ENCODE results near the gene UGT1A10.

The UGT1A10 gene

DNA sequence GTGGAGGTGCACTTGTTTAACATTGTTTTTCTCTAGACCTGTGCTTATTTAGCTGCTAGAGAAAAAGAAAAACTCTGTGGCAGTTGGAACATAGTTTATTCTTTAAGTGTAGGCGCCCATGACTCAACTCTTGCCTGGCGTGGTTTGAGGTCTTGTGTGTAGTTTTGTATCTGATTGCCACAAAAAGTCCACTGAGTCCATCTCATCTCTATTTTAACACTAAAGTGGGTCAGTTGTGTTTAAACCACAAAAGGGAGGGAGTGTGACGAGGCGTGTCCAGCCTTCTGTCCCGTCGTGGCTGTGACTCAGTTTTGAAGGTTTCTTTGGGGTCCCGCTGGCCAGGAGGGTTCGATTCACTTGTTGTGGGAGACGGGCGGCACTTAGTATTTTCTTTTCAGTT lies 20.2 kb downstream of the UGT1A10 start:
- DNase-seq: no peak

DNA sequence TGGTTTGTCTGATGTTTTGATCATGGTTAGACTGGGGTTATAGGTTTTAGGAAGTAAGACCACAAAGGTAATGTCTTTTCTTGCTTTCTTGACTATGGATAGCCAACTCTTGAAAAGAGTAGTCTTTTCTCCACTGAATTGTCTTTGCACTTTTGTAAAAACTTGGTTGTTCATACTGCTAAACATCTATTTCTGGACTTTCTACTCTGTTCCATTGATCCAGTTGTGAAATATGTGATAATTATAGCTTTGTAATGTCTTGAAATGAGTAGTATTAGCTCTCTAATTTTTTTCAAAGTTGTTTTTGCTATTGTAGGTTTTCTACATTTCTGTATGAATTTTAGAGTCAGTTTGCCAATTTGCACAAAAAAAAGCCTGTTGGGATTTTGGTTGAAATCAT lies 22.4 kb downstream of the UGT1A10 start:
- no peak for DNase-seq

DNA sequence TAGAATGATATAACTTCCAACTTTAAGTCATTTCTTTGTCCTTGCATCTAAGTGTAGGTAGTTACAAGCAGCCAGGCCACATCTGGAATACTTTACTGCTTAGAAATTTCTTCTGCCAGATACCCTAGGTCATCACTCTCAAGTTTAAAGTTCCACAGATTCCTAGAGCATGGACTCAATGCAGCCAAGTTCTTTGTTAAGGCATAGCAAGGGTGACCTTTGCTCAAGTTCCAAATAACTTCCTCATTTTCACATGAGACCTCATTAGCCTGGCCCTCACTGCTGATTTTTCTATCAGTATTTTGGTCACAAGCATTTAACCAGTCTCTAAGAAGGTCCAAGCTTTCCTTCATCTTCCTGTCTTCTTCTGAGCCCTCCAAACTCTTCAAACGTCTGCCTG lies 27.7 kb downstream of the UGT1A10 start:
- DNase-seq: no peak

DNA sequence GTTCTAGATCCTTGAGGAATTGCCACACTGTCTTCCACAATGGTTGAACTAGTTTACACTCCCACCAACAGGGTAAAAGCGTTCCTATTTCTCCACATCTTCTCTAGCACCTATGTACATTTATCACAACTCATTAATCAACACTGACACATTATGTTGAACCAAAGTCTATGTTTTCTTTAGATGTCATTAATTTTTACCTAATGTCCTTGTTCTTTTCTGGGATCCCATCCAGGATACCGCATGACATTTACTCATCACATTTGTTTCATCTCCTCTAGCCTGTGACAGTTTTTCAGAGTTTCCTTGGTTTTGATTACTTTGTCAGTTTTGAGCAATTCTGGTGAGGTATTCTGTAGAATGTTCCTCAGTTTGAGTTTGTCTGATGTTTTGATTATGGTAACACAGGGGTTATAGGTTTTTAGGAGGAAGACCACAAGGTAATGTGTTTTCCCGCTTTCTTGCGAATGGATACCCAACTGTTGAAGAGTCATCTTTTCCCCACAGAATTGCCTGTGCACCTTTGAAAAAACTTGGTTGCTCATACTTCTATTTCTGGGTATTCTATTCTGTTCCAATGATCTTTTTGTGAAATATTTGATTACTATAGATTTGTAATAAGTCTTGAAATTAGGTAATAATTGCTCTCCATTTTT lies 32.5 kb downstream of the UGT1A10 start:
- DNase-seq: no peak

DNA sequence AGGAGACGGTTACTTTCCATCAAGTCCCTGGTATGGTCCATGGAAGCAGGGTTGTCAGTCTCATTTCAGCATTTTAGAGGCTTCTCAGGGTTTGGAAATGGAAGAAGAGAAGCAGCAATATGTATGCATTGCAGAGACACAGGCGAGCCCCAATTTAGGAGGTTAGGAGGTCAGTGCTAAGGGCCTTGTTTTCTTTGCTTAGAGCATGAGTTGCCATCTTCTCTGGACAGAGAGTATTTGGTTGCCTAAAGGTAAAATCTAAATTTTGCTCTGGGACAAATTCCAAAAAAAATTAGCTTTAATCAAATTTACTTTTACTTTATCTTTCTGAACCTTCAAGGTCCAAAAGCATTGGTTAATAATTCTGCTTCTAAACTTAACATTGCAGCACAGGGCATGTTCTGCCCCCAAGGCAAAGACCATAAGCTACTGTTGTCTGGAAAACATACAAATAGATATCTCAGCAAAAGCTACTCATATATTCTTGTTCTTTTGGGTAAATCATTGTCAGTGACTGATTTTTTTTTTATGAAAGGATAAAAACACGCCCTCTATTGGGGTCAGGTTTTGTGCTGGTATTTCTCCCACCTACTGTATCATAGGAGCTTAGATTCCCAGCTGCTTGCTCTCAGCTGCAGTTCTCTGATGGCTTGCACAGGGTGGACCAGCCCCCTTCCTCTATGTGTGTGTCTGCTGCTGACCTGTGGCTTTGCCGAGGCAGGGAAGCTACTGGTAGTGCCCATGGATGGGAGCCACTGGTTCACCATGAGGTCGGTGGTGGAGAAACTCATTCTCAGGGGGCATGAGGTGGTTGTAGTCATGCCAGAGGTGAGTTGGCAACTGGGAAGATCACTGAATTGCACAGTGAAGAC lies 35.3 kb downstream of the UGT1A10 start, which contains the start of gene UGT1A9:
Gene UGT1A9, plus strand, starts transcription at position 609 of the 872 bp plus-strand sequence. Its CDS starts 37 bp downstream, at position 646.
- DNase-seq: no peak

DNA sequence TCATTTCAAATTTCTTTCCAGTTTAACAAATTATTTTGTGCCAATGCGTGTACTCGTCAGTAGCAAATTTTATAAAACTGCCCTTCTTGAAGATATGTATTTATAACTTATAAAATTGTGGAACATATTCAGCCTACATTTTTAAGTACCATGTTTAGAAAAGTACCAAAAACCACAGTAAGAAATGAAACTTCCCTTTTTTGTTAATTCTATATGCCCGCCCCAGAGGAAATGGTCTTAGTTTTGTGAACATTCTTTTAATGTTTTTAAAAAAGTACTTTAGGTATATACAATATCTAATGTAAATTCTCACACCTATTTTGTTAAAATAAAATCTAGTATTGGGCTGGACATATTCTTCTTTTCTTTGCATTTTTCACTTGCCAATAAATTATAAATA lies 36.6 kb downstream of the UGT1A10 start:
- no peak for DNase-seq

DNA sequence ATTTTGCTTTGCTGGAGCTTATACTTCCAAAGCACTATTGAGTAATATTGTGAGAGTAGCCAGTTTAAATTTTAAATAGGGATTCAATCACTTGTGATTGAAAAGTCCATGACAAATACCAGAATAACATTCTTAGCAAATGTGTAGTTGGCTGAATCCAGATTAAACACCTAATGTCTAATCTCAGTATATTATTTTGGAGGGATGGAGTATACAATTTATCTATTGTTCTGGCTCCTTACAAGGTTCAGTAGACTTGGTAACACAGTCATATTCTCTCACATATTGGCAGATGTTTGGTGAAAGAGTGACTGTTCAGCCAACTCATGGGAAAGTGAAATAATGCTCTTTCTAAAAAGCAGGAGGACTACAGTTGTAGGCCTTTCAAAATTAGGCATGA lies 37.6 kb downstream of the UGT1A10 start:
- DNase-seq: no peak

DNA sequence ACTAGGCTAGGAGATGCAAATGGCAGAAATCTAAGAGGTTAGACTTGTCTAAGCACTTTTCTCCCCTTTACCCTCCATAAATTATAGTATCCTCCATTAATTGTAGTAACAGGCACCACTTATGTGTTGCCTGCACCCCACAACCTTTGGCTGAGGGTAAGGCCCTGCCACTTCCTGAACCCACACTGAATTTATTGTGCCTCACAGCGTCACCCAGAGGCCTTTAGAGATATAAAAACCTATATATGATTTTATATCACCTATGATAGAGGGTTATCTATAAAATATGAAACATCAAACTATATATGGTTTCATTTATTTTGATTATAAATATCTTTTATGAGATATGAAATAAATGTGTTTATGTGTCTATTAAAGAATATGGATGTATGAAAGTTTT lies 38.1 kb downstream of the UGT1A10 start:
- no peak for DNase-seq

DNA sequence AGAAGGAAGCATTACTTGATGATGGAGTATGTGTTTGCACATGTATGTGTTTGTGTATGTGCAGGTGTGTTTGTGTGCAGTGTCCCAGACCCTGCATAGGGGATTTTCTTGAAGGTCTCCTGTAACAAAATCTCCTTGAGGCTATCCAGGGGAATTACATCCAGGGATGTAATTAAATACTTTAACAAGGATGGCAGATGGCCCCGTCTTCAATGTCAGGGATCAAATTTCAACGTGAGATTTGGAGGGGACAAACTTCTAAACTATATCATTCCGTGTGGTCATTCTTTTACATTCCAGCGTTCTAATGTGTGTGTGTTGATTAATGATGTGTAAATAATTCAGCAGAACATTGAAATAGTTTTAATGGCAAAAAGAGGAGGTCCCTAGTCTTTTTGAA lies 38.7 kb downstream of the UGT1A10 start:
- no peak for DNase-seq

DNA sequence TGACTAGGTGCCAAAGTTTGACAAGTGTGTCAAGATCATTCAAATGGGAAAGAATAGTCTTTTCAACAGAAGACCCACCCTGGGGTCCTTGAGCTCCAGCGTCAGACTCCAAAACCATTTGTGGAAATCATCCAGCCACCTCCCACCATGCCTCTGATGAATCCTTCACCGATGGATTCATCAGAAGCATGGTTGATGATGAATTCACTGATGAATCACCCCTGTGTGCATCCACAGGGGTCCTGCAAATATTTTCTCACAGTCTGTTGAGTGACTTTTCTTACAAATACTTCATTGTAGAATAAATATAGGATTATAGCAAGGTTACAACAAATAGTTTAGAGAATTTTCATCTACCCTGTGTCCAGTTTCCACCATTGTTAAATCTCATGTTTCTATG lies 39.8 kb downstream of the UGT1A10 start:
- DNase-seq: no peak

DNA sequence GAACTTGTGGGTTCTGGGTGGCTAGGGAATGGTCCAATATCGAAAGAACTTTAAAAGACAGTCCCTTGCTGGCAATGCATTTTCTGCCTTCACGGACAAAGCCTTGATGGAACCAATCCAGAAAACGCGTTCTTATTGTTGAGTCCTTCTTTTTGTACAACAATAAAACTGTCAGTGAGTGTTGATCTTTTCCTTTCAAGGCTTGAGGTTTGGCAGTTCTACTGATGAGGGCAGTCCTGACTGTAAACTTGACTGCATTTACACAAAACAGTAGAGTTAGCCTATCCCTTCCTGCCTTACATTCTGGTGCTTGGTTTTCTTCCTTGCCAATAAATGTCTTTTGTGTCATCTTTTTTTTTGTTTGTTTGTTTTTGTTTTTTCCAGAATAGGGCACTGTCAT lies 42.9 kb downstream of the UGT1A10 start:
- no peak for DNase-seq

DNA sequence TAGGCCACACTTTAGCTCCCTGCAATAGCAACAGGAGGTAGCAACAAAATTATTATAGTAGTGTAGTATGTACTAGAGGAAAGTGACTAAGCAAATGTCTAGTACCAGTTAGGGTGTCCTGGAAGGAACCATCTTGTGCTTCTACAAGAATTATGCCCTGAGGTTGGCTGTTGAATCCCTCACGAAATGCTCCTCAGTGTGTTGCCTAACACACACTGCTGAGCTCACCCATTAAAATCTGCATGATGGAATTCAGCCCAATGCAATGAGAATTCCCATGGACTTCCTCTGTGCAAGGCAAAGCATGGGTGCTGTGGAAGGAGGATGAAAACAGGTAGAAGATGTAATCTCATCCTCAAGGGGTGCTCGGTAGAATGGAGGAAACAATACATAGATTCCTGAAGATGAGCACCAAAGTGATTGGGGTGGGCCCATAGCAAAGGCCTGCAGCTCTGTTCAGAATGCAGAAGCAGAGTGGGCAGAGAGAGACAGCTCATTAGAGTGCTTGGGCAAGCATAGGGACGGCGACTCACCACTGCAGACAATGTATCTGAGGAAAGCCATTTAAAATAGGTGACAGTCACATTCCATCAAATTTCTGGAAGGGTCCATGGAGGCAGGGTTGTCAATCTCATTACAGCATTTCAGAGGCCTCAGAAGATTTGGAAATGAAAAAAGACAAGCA lies 44.3 kb downstream of the UGT1A10 start:
- DNase-seq: no peak

DNA sequence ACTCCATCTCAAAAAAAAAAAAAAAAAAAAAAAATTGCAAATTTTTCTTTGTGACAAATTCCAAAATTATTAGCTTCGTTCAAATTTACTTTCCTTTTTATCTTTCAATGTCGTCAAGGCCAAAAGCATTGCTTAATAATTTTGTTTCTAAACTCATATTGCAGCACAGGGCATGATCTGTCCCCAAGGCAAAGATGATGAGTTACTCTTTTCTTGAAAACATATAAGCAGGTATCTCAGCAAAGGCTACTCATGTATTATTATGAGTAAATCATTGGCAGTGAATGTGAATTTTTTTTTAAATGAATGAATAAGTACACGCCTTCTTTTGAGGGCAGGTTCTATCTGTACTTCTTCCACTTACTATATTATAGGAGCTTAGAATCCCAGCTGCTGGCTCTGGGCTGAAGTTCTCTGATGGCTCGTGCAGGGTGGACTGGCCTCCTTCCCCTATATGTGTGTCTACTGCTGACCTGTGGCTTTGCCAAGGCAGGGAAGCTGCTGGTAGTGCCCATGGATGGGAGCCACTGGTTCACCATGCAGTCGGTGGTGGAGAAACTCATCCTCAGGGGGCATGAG lies 45.4 kb downstream of the UGT1A10 start, which contains the start of gene UGT1A7:
Gene UGT1A7, plus strand, starts transcription at position 381 of the 579 bp plus-strand sequence. Its CDS starts 37 bp downstream, at position 418.
- no peak for DNase-seq

DNA sequence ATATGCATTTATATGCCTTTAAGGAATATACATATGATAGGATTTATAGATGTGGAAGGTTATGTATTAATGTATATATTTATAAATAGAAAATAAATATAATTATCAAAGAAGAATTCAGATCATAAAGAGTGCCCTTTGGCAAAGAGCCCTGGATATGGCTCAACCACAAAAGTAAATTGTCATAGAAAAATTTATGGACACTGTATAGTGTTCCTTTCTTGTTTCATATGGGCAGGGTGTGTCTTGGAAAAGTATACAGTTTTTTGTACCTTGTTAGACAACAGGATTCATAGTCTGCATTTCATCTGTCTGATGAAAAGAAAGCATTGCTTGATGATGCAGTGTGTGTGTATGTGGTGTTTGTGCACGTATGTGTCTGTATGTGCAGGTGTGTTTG lies 48.4 kb downstream of the UGT1A10 start:
- DNase-seq: no peak

DNA sequence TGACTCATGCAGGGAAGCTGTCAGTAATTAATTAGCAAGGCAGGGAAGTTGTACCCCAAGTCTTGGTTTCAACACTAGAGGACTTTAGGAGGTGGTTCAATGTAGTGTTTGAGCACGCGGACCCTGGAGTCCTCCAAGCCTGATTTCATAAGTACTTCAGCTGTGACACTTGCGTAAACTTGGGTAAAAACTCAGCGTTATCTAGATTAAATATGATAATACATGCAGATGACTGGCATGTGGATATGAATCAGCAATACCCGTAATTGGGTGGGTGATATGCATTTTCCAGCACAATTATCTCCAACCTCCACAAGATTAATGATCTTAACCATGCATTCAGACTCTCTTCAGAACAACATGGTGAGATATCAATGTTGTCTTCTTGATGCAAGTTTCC lies 50.7 kb downstream of the UGT1A10 start:
- no peak for DNase-seq

DNA sequence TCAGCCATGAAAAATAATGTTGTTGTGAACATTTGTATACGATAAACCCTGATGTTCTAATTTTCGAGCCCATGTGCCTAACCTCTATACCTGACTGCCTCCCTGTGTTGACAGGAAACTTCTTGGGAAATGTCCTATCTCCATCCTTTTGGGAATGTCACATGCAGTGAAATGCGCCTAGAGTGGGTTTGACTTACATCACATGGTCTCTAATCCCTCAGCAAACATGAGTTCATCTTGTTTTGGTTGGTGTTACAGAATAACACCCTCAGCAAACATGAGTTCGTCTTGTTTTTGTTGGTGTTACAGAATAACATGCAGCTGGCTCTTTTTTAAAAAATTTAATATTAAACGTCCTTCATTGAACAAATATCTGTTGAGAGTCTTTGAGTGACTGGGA lies 52.1 kb downstream of the UGT1A10 start:
- no peak for DNase-seq

DNA sequence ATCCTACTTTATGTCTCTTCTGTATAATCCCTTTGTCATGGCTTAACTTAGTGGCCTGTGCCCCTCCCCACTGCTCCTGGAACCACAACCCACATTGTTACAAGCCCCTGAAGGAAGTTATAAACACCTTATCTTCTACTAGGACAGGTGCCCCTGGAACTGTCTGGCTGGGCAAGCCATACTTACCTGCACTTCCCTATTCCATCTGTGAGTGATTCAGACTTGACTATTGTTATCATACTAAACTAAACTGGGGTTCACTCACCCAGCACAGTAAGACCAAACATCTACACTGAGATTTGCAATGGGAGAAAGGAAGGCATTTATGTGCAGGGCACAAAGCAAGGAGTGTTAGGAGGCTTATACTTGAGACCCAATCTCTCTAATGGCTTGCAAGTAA lies 52.8 kb downstream of the UGT1A10 start:
- DNase-seq: no peak

DNA sequence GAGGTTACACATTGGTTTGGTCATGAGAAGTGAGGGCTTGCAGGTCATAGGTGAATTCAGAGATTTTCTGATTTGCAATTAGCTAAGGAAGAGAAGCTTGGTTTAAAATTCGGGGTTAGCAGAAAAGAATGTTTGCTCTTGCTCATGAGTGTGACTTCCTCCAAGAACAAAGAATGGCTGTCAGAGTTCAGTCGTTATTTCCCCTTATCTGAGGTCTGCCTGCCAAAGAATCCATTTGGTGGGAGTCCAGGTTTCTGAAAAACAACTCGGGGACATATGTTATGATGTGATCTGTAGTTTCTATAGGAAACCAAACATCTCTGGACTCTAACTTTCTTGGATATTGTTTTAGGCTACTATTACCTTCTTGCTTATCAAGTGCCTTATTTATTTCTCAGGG lies 53.3 kb downstream of the UGT1A10 start:
- DNase-seq: no peak

DNA sequence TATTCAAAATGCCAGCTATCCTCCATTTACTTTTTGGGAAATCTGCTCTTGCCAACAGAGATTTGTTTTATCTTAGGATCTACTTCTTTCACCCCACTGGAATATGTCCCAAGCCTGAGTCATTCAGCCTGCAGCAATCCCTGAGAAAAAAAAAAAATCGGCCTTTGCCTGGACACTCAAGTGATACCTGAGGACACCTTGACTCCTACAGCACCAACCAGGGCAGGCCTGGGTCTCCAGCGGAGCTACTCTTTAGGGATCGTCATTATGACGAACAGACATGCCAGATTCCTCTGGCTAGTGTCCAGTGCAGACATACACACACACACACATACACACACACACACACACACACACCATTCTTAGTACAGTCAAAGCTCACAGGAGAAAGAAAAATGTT lies 54.2 kb downstream of the UGT1A10 start:
- DNase-seq: no peak

DNA sequence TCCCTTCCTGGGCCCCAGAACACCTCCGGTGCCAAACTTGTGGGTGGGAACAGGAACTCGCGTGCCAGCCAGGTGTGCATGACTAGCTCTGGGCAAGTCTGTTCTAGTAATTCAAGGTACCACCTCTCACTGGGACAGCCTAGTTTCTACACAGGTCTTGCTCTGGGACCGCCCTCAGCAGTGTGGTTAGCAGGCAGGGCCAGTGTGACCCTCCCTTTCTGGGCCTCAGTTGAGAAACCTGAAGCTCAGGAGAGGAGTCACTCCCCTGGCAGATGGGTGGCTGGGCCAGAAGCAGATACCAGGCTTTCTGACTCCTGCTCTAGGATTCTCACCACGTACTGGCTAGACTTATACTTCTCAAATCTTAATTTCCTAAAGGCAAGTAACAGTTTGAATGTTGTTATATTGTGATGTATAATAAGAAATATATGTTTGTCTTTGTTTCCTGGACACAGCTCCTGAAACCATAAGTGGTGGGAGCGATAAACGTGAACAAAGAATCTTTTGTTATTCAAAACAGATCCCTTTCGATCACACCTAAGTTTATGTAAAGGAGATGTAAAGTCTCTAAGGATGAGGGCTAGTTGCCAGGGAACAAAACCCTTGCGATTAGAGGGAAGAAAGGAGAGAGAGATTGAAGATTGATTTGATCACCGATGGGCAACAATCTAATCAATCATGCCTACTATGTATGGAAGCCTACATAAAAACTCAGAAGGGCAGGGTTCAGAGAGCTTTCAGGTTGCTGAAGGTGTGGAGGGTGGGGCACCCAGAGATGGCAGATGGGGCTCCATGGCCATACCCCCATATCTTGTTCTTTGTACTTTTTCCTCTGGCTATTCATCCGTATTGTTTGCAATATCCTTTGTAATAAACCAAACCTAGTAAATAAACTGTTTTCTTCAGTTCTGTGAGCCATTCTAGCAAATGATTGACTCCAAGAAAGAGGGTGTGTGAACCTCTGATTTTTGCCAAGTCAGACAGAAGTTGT lies 55.5 kb downstream of the UGT1A10 start:
- no peak for DNase-seq

DNA sequence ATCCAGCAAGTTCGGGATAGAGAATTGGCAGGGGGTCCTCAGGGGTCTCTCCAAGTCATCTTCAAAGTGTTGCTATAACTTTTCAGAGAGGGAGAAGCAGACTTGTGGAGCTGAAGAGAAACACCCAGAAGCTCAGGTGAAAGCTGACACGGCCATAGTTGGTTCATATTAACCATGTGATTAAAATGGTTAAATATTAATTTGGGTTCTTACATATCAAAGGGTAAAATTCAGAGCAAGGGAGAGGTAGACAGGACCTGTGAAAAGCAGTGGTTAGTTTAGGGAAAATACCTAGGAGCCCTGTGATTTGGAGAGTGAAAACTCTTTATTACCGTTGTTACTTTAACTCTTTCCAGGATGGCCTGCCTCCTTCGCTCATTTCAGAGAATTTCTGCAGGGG lies 56.4 kb downstream of the UGT1A10 start, which contains the start of gene UGT1A6:
Gene UGT1A6, plus strand, starts transcription at position 243 of the 400 bp plus-strand sequence. Its CDS starts 115 bp downstream, at position 358.
- DNase-seq: no peak

DNA sequence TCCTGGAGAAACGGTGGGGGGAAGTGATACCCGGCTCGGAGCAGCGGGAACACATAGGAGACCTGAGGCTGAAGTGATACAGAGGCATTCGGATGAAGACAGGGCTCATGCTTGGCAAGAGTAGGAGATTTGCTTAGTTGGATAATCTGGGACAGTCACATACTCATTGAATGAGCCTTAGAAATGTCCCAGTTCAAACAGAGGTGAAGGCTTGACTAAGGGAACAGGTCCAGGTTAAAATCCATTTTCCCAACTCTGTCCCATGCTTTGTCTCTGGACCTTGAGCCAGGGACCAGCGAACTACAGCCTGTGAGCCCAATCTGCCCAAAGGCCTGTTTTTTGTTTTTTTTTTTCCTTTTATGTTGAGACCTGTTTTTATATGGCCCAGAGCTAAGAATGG lies 57.7 kb downstream of the UGT1A10 start:
- no peak for DNase-seq

All from NCI-H774 (cell line).